Measurements from ENCODE around the gene TBC1D4. TPM values are rescaled to one million over a fixed set of nuclear protein-coding genes. Genes with fewer than 3 reads are reported as not detected.

TBC1D4 gene
- total RNA-seq, 2 experiments from 2014 or later = 37.4 to 42.0 TPM

GRCh38 chr13:75432045-75432444 is 49.9 kb downstream of the TBC1D4 start:
- intact Hi-C loops (cut with DNase I, micrococcal nuclease) = no loop called here
- Histone ChIP-seq H3K9me3 (ENCODE audit: control insufficient read depth in 1 of 2, insufficient read depth in 1 of 2, low read length in 2 of 2) (no peaks in the 10 kb centered on the region), H3K27me3 (ENCODE audit: control insufficient read depth in 1 of 2, insufficient read depth in 2 of 2, low read length in 2 of 2) (no peaks in the 10 kb centered on the region), H3K27ac (ENCODE audit: low read depth in 1 of 2, low read length in 2 of 2) (no peak overlapping the region), H3K36me3 (ENCODE audit: insufficient read depth, low read length) (no peaks in the 10 kb centered on the region), H3K4me1 (ENCODE audit: insufficient read depth, low read length) (no peaks in the 10 kb centered on the region), H3K4me3 (ENCODE audit: low read length) (no peak overlapping the region)
- H3K9me3 Mint-ChIP-seq = no peaks in the 10 kb centered on the region
- DNase-seq = no peak
- no peak for TF ChIP-seq CTCF (IDR thresholded peaks at IDR 0.05)
- CTCF ChIA-PET = no interaction called here
- H3K27ac Mint-ChIP-seq = no peak overlapping the region
- no peak for ATAC-seq (ENCODE audit: poor library complexity)
- H3K4me1 Mint-ChIP-seq (ENCODE audit: low read depth) = no peaks in the 10 kb centered on the region
- POLR2A ChIA-PET = no interaction called here
- H3K27me3 Mint-ChIP-seq = peaks cover 32% of the 10 kb centered on the region
- no peak overlapping the region for H3K4me3 Mint-ChIP-seq
- H3K36me3 Mint-ChIP-seq (ENCODE audit: low read depth) = no peaks in the 10 kb centered on the region

DNA sequence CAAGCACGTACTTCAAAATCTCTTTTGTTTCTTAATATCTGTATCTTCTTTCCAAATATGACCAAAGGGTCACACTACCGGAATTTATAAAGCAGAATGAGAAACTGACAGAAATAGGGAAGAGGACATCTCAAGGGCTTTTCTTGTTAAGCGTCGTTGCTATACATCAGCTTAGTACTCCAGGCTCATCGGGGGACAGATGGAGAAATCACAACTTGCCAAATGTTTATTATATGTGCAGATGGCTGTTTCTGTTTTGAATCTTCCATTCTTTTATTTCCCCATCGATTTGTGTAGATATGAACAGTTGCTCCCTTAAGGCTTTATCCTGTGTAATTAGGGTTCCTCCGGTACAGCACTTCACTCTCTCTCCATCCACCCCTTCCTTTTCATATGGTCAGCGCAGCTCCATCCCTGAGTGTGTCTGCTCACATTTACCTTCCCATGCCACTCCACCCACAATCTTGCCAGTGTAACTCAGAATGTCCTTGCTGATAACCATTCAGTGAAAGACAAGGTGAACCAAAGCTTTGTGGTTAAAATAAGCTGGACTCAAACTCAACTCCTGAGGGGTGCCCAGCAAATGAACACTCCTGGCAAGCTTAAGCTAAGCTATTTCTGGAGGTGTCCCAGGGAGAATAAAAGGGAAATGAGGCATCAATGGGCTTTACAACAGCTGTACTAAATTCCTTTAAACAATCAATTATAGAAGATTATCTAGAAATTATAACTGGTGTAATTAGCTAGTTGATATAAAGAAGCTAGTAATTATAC is 51.3 kb downstream of the TBC1D4 start:
- ATAC-seq (ENCODE audit: poor library complexity) (no peak), DNase-seq (no peak)
- H3K4me3 ChIP-seq (ENCODE audit: low read length) = no peak overlapping the region
- no peak overlapping the region for H3K27ac ChIP-seq (ENCODE audit: low read depth in 1 of 2, low read length in 2 of 2)
- H3K9me3 ChIP-seq (ENCODE audit: control insufficient read depth in 1 of 2, insufficient read depth in 1 of 2, low read length in 2 of 2) = no peaks in the 10 kb centered on the region
- ChIA-PET POLR2A (no interaction called here), CTCF (no interaction called here)
- H3K36me3 Mint-ChIP-seq (ENCODE audit: low read depth) = no peaks in the 10 kb centered on the region
- no peaks in the 10 kb centered on the region for H3K9me3 Mint-ChIP-seq
- intact Hi-C loops (cut with DNase I, micrococcal nuclease) = no loop called here
- no peaks in the 10 kb centered on the region for H3K4me1 ChIP-seq (ENCODE audit: insufficient read depth, low read length)
- no peaks in the 10 kb centered on the region for H3K27me3 ChIP-seq (ENCODE audit: control insufficient read depth in 1 of 2, insufficient read depth in 2 of 2, low read length in 2 of 2)
- no peak overlapping the region for H3K27ac Mint-ChIP-seq
- H3K36me3 ChIP-seq (ENCODE audit: insufficient read depth, low read length) = no peaks in the 10 kb centered on the region
- peaks cover 38% of the 10 kb centered on the region for H3K27me3 Mint-ChIP-seq
- H3K4me3 Mint-ChIP-seq = no peak overlapping the region
- no peak for TF ChIP-seq CTCF (IDR thresholded peaks at IDR 0.05)
- H3K4me1 Mint-ChIP-seq (ENCODE audit: low read depth) = no peaks in the 10 kb centered on the region

- no peak for ATAC-seq (ENCODE audit: poor library complexity)
- Histone ChIP-seq H3K36me3 (ENCODE audit: insufficient read depth, low read length) (no peaks in the 10 kb centered on the region), H3K9me3 (ENCODE audit: control insufficient read depth in 1 of 2, insufficient read depth in 1 of 2, low read length in 2 of 2) (no peaks in the 10 kb centered on the region), H3K4me3 (ENCODE audit: low read length) (no peak overlapping the region), H3K27ac (ENCODE audit: low read depth in 1 of 2, low read length in 2 of 2) (no peak overlapping the region), H3K27me3 (ENCODE audit: control insufficient read depth in 1 of 2, insufficient read depth in 2 of 2, low read length in 2 of 2) (no peaks in the 10 kb centered on the region), H3K4me1 (ENCODE audit: insufficient read depth, low read length) (no peaks in the 10 kb centered on the region)
- no peak overlapping the region for H3K4me3 Mint-ChIP-seq
- H3K27ac Mint-ChIP-seq = no peak overlapping the region
- intact Hi-C loops (cut with DNase I, micrococcal nuclease) = no loop called here
- ChIA-PET POLR2A (no interaction called here), CTCF (interaction anchor here (0.7 kb wide), 1 partner anchor 10 kb away, joined by 3 read pairs; no protein-coding TSS in a partner anchor)
- H3K27me3 Mint-ChIP-seq = peaks cover 48% of the 10 kb centered on the region
- TF ChIP-seq CTCF (IDR thresholded peaks at IDR 0.05) = no peak
- no peaks in the 10 kb centered on the region for H3K9me3 Mint-ChIP-seq
- H3K4me1 Mint-ChIP-seq (ENCODE audit: low read depth) = no peaks in the 10 kb centered on the region
- DNase-seq = no peak
- no peaks in the 10 kb centered on the region for H3K36me3 Mint-ChIP-seq (ENCODE audit: low read depth)
Observed at GRCh38 chr13:75426421-75426820, 55.5 kb downstream of the TBC1D4 start.

All from CD4-positive, alpha-beta T cell (primary cell).